ENCODE results near the gene APBA1.
A peak's percentile ranks its signal among the peaks of the same experiment; 100 is the strongest.

The APBA1 gene

GRCh38 chr9:69578026-69578425 is 94.1 kb downstream of the APBA1 start:
- DNase-seq: no peak

GRCh38 chr9:69577123-69577522 is 95.0 kb downstream of the APBA1 start:
- DNase-seq: no peak

- no peak for DNase-seq
Observed at GRCh38 chr9:69574057-69574456, 98.1 kb downstream of the APBA1 start.

GRCh38 chr9:69573651-69574050 is 98.5 kb downstream of the APBA1 start:
- DNase-seq: no peak

GRCh38 chr9:69572611-69573010 is 99.6 kb downstream of the APBA1 start:
- no peak for DNase-seq

- DNase-seq: no peak
Observed at GRCh38 chr9:69571032-69571431, 101.1 kb downstream of the APBA1 start.

- DNase-seq: no peak
Observed at GRCh38 chr9:69569738-69570451, 102.3 kb downstream of the APBA1 start.

- DNase-seq: peak in 1 of 14 donors; percentile 80
Observed at GRCh38 chr9:69564557-69564956, 107.6 kb downstream of the APBA1 start.

- no peak for DNase-seq
Observed at GRCh38 chr9:69559126-69559525, 113.0 kb downstream of the APBA1 start.

GRCh38 chr9:69556707-69557106 is 115.5 kb downstream of the APBA1 start:
- peak in 1 of 14 donors; percentile 79 for DNase-seq

- no peak for DNase-seq
Observed at GRCh38 chr9:69555802-69556201, 116.4 kb downstream of the APBA1 start.

GRCh38 chr9:69554945-69555344 is 117.2 kb downstream of the APBA1 start:
- DNase-seq: no peak

GRCh38 chr9:69549310-69550202 is 122.6 kb downstream of the APBA1 start:
- peak in 4 of 14 donors; percentile 11 to 35 (median 20) for DNase-seq

- DNase-seq: peak in 5 of 14 donors; percentile 9 to 55 (median 22)
Observed at GRCh38 chr9:69548681-69549080, 123.5 kb downstream of the APBA1 start.

GRCh38 chr9:69546265-69546664 is 125.9 kb downstream of the APBA1 start:
- peak in 1 of 14 donors; percentile 11 for DNase-seq

GRCh38 chr9:69542942-69543704 is 129.0 kb downstream of the APBA1 start:
- peak in 10 of 14 donors; percentile 8 to 68 (median 41) for DNase-seq

GRCh38 chr9:69542058-69542457 is 130.1 kb downstream of the APBA1 start:
- no peak for DNase-seq

- DNase-seq: no peak
Observed at GRCh38 chr9:69535911-69536310, 136.3 kb downstream of the APBA1 start.

GRCh38 chr9:69535286-69535832 is 136.8 kb downstream of the APBA1 start:
- DNase-seq: no peak

- DNase-seq: no peak
Observed at GRCh38 chr9:69532396-69532795, 139.8 kb downstream of the APBA1 start.

GRCh38 chr9:69527454-69527853 is 144.7 kb downstream of the APBA1 start:
- DNase-seq: no peak

- DNase-seq: no peak
Observed at GRCh38 chr9:69526699-69527098, 145.5 kb downstream of the APBA1 start.

All from C1 segment of cervical spinal cord (tissue), 14 donors.